Endothelial cell of umbilical vein (primary cell): ENCODE data around the gene SLC1A4. TPM values are rescaled to one million over a fixed set of nuclear protein-coding genes. Genes with fewer than 3 reads are reported as not detected.

Source experiments
- BruUV-seq: library from RNA; stranded (reverse); fragments of 400-500 nt; replicated peaks from 2 replicates; lab custom pipeline; 2021; lab: Mats Ljungman, UMichigan
- CTCF ChIA-PET: fragments of 300-600, 350-600 bp; sonication (Branson Sonifier 250); formaldehyde crosslinking; loops from one replicate; lab custom pipeline; 2021; ENCODE audit warnings: antibody characterized with exemption, inconsistent platforms; lab: Charles Lee
- POLR2A ChIA-PET: fragments of 300-600, 350-600 bp; sonication (Branson Sonifier 250); formaldehyde crosslinking; loops from one replicate; lab custom pipeline; 2021; ENCODE audit warnings: antibody characterized with exemption, inconsistent platforms; lab: Charles Lee
- DNase-seq: peaks from one replicate; pipeline ENCODE4 v3.0.0-alpha.2; 2011; ENCODE audit warnings: low read depth, low spot score
- FAIRE-seq: peaks from 2 replicates; lab custom pipeline; 2011; peaks lifted over from hg19 to GRCh38; lab: Jason Lieb, UNC
- H2AFZ ChIP-seq: 2 replicates; pipeline ENCODE4 v1.6.0; 2012; ENCODE audit warnings: low read depth, low read length, control low read depth, inconsistent platforms
- H3K27ac ChIP-seq: 2 replicates; pipeline ENCODE4 v1.5.1; 2011; ENCODE audit warnings: low read depth, mild to moderate bottlenecking, control low read depth, low read length, moderate library complexity; ENCODE audit not compliant: insufficient read depth
- H3K27me3 ChIP-seq, 2 experiments: 2 replicates each; pipeline versions ENCODE4 v1.6.0 to v1.6.1; 2011; ENCODE audit warnings: low read length in 2 of 2, mixed read lengths in 1 of 2; ENCODE audit not compliant: control insufficient read depth in 2 of 2, insufficient read depth in 2 of 2
- H3K36me3 ChIP-seq, 2 experiments: 2 replicates in 1 of 2; 3 replicates in 1 of 2; pipeline ENCODE4 v1.5.1; 2011; ENCODE audit warnings: low read length in 2 of 2, mild to moderate bottlenecking in 1 of 2, moderate library complexity in 1 of 2; ENCODE audit not compliant: control insufficient read depth in 2 of 2, insufficient read depth in 2 of 2; ENCODE audit errors: extremely low read depth in 1 of 2
- H3K4me1 ChIP-seq: 3 replicates; pipeline ENCODE4 v1.5.1; 2011; ENCODE audit warnings: mild to moderate bottlenecking, low read length; ENCODE audit not compliant: control insufficient read depth, insufficient read depth; ENCODE audit errors: extremely low read depth
- H3K4me2 ChIP-seq: 2 replicates; pipeline ENCODE4 v1.6.1; 2011; ENCODE audit warnings: low read length, control low read depth, mixed read lengths; ENCODE audit not compliant: insufficient read depth
- H3K4me3 ChIP-seq, 3 experiments: fragments of 200-600 bp in 1 of 3; sonication (generic), shearing (Covaris generic) in 1 of 3; replicated peaks in 1 of 3; 2 replicates each; pipeline ENCODE4 v1.5.1; 2011 to 2016; ENCODE audit warnings: control low read depth in 3 of 3, low read length in 3 of 3, mild to moderate bottlenecking in 2 of 3, inconsistent platforms in 1 of 3, low read depth in 1 of 3, moderate library complexity in 1 of 3; ENCODE audit not compliant: insufficient read depth in 1 of 3
- H3K79me2 ChIP-seq: 2 replicates; pipeline ENCODE4 v1.6.0; 2012; ENCODE audit warnings: low read length, inconsistent platforms; ENCODE audit not compliant: control insufficient read depth, insufficient read depth
- H3K9ac ChIP-seq: replicated peaks from 2 replicates; pipeline ENCODE3; 2011; ENCODE audit warnings: low read length, control low read depth; ENCODE audit not compliant: insufficient read depth; ENCODE audit errors: extremely low read depth
- H3K9me1 ChIP-seq: replicated peaks from 3 replicates; pipeline ENCODE4 v1.6.0; 2011; ENCODE audit warnings: mild to moderate bottlenecking, low read length; ENCODE audit not compliant: control insufficient read depth, insufficient read depth; ENCODE audit errors: extremely low read depth
- H3K9me3 ChIP-seq: replicated peaks from 2 replicates; pipeline ENCODE4 v1.5.1; 2012; ENCODE audit warnings: low read length, inconsistent platforms; ENCODE audit not compliant: control insufficient read depth, insufficient read depth
- H4K20me1 ChIP-seq: replicated peaks from 2 replicates; pipeline ENCODE3; 2011; ENCODE audit warnings: mild to moderate bottlenecking, low read length; ENCODE audit not compliant: control insufficient read depth, insufficient read depth; ENCODE audit errors: extremely low read depth
- CTCF ChIP-seq, 2 donors: IDR thresholded peaks; 1 replicate in 1 of 2; 2 replicates in 1 of 2; pipeline ENCODE4 v1.5.1; 2011; ENCODE audit warnings: low read length in 2 of 2, mild to moderate bottlenecking in 2 of 2, moderate library complexity in 2 of 2, control low read depth in 1 of 2, inconsistent platforms in 1 of 2, low read depth in 1 of 2; ENCODE audit not compliant: insufficient read depth in 1 of 2; ENCODE audit errors: extremely low read depth in 1 of 2
- EZH2 ChIP-seq: IDR thresholded peaks from 2 replicates; pipeline ENCODE4 v1.6.1; 2012; ENCODE audit warnings: borderline replicate concordance, low read depth, mild to moderate bottlenecking, moderate library complexity, low read length, inconsistent platforms; ENCODE audit not compliant: severe bottlenecking
- FOS ChIP-seq: IDR thresholded peaks from 2 replicates; pipeline ENCODE4 v1.6.1; 2011; ENCODE audit warnings: mild to moderate bottlenecking, low read length, moderate library complexity, borderline replicate concordance; ENCODE audit not compliant: insufficient read depth
- GATA2 ChIP-seq: IDR thresholded peaks from 2 replicates; pipeline ENCODE4 v1.7.0; 2011; ENCODE audit warnings: low read depth, mild to moderate bottlenecking, moderate library complexity, mixed read lengths, low read length; ENCODE audit not compliant: insufficient read length, insufficient read depth
- JUN ChIP-seq: IDR thresholded peaks from 2 replicates; pipeline ENCODE4 v1.6.1; 2011; ENCODE audit warnings: borderline replicate concordance, low read depth; ENCODE audit not compliant: insufficient read length, insufficient read depth
- MYC ChIP-seq: IDR thresholded peaks from one replicate; pipeline ENCODE4 v1.6.1; 2011; ENCODE audit warnings: mild to moderate bottlenecking, low read depth, low read length
- POLR2A ChIP-seq: IDR thresholded peaks from 2 replicates; pipeline ENCODE4 v1.6.1; 2012; ENCODE audit warnings: low read depth, mild to moderate bottlenecking, control low read depth, low read length
- POLR2AphosphoS5 ChIP-seq: IDR thresholded peaks from 2 replicates; pipeline ENCODE4 v1.6.1; 2012; ENCODE audit warnings: low read depth, mild to moderate bottlenecking, control low read depth, low read length, moderate library complexity; ENCODE audit not compliant: insufficient read depth
- dilution Hi-C: fragments of 300-500 bp; cut with MboI; formaldehyde crosslinking; loops from one replicate; pipeline ENCODE4 v1.15.0; 2019; ENCODE audit warnings: low sequenced_read_pairs; ENCODE audit not compliant: extremely low pct_ligation_motif_present
- intact Hi-C: fragments of 100-400 bp; cut with micrococcal nuclease; formaldehyde crosslinking; loops from one replicate; pipeline ENCODE4 v1.10.0; 2022
- polyA plus RNA-seq, 4 experiments: library from polyadenylated mRNA; depleted of rRNA in 3 of 4; stranded (reverse) in 3 of 4; unstranded in 1 of 4; fragments of >200 nt; gene quantifications; 2 replicates each; pipeline versions ENCODE4 v1.2.1 to v1.2.3, GENCODE V29; 2011 to 2012; ENCODE audit warnings: missing spikeins in 1 of 4
- total RNA-seq: library from RNA; stranded (reverse); gene quantifications from 2 replicates; pipeline ENCODE4 v1.2.3, GENCODE V29; 2021
- TF ChIP-seq, protein P1 (sequence below): IDR thresholded peaks from 2 replicates; pipeline ENCODE4 v1.6.1; 2011; ENCODE audit not compliant: insufficient read depth, insufficient read length

The SLC1A4 gene
- total and polyA plus RNA-seq, 2 donors (not counting 3 experiments of a cell fraction or from before 2014, with no cell fraction given) = 9.9 to 13.9 TPM

- no peak overlapping the region for H3K9ac ChIP-seq
- dilution Hi-C loops = no loop called here
- no peak overlapping the region for H3K4me3 ChIP-seq
- no peaks in the 10 kb centered on the region for H4K20me1 ChIP-seq
- H3K4me1 ChIP-seq = peaks cover 4% of the 10 kb centered on the region
- no peak for FAIRE-seq
- BruUV-seq = no TSS peak
- ChIA-PET CTCF (no interaction called here), POLR2A (no interaction called here)
- H3K27me3 ChIP-seq = peaks cover 0 to 3% of the 10 kb centered on the region in 2 experiments
- no peak for DNase-seq
- TF ChIP-seq MYC (no peak), CTCF (IDR thresholded peaks at IDR 0.05; ENCODE audit: extremely low read depth in 1 of 2, insufficient read depth in 1 of 2, low read depth in 1 of 2, low read length in 2 of 2) (no peak), POLR2AphosphoS5 (no peak), GATA2 (no peak), EZH2 (no peak), JUN (no peak), FOS (no peak), POLR2A (no peak)
- TF ChIP-seq, protein P1, sequence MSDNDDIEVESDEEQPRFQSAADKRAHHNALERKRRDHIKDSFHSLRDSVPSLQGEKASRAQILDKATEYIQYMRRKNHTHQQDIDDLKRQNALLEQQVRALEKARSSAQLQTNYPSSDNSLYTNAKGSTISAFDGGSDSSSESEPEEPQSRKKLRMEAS = no peak
- no peak overlapping the region for H3K4me2 ChIP-seq
- H3K36me3 ChIP-seq = no peaks in the 10 kb centered on the region
- H3K9me1 ChIP-seq = no peaks in the 10 kb centered on the region
- H3K27ac ChIP-seq = no peak overlapping the region
- H3K79me2 ChIP-seq = no peaks in the 10 kb centered on the region
- intact Hi-C loops = no loop called here
- no peaks in the 10 kb centered on the region for H3K9me3 ChIP-seq
- H2AFZ ChIP-seq = no peak overlapping the region
Measured at GRCh38 chr2:64955467-64955866, 33.7 kb upstream of the SLC1A4 start.
